ENCODE results near the gene GRIN3B. TPM values are rescaled to one million over a fixed set of nuclear protein-coding genes. Genes with fewer than 3 reads are reported as not detected.

The GRIN3B gene
- polyA plus RNA-seq, 1 of the 3 experiments (the other 2 are of a cell fraction): 1.5 TPM

DNA sequence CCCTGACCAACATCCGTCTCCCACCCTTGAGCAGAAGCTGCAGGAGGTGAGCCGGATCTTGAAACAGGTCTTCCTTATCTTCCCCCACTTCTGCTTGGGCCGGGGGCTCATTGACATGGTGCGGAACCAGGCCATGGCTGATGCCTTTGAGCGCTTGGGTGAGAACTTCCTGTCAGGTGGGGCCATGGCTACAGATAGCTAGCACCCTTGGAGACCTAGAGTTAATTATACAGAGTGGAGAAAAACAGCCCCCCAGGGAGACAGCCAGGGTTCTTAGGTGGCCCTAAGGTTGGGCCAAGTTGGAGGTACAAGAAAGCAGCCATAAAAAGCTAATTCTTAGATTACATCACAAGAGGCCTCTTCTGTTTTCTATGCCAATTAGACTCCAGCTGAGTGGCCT, 57.9 kb downstream of the GRIN3B start:
- peaks cover 11% of the 10 kb centered on the region; the same call in 1 of the 2 replicates for H3K9me3 ChIP-seq
- no peak overlapping the region for H2AFZ ChIP-seq (ENCODE audit: low read depth)
- H3K36me3 ChIP-seq (replicated peaks in 1 of 2; ENCODE audit: control insufficient read depth in 1 of 2, insufficient read depth in 2 of 2, low read length in 1 of 2): no peaks in the 10 kb centered on the region
- WGBS (ENCODE audit: low lambda C conversion rate): 69% methylated on average over 3 of the region's 5 CpGs
- no peaks in the 10 kb centered on the region for H3F3A ChIP-seq (replicated peaks; ENCODE audit: insufficient read depth)
- no peaks in the 10 kb centered on the region for H3K9me2 ChIP-seq
- TF ChIP-seq CHD2 (IDR thresholded peaks at IDR 0.05; ENCODE audit: low read length, partially characterized antibody) (no peak), SMC3 (IDR thresholded peaks at IDR 0.05; ENCODE audit: low read depth, low read length) (no peak), ELF1 (IDR thresholded peaks at IDR 0.05) (no peak), RAD21 (IDR thresholded peaks at IDR 0.05; ENCODE audit: low read length) (no peak), RXRA (IDR thresholded peaks at IDR 0.05; ENCODE audit: borderline replicate concordance, low read depth) (no peak), YY1 (IDR thresholded peaks at IDR 0.05; ENCODE audit: low read depth) (no peak), POLR2AphosphoS5 (IDR thresholded peaks at IDR 0.05; ENCODE audit: low read depth, low read length) (no peak), SIN3A (IDR thresholded peaks at IDR 0.05; ENCODE audit: borderline replicate concordance, low read depth, low read length) (no peak), GABPA (IDR thresholded peaks at IDR 0.05; ENCODE audit: low read depth) (no peak)
- TF ChIP-seq, protein P1, sequence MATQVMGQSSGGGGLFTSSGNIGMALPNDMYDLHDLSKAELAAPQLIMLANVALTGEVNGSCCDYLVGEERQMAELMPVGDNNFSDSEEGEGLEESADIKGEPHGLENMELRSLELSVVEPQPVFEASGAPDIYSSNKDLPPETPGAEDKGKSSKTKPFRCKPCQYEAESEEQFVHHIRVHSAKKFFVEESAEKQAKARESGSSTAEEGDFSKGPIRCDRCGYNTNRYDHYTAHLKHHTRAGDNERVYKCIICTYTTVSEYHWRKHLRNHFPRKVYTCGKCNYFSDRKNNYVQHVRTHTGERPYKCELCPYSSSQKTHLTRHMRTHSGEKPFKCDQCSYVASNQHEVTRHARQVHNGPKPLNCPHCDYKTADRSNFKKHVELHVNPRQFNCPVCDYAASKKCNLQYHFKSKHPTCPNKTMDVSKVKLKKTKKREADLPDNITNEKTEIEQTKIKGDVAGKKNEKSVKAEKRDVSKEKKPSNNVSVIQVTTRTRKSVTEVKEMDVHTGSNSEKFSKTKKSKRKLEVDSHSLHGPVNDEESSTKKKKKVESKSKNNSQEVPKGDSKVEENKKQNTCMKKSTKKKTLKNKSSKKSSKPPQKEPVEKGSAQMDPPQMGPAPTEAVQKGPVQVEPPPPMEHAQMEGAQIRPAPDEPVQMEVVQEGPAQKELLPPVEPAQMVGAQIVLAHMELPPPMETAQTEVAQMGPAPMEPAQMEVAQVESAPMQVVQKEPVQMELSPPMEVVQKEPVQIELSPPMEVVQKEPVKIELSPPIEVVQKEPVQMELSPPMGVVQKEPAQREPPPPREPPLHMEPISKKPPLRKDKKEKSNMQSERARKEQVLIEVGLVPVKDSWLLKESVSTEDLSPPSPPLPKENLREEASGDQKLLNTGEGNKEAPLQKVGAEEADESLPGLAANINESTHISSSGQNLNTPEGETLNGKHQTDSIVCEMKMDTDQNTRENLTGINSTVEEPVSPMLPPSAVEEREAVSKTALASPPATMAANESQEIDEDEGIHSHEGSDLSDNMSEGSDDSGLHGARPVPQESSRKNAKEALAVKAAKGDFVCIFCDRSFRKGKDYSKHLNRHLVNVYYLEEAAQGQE (IDR thresholded peaks at IDR 0.05; ENCODE audit: low read depth, low read length): no peak
- TF ChIP-seq, protein P2, sequence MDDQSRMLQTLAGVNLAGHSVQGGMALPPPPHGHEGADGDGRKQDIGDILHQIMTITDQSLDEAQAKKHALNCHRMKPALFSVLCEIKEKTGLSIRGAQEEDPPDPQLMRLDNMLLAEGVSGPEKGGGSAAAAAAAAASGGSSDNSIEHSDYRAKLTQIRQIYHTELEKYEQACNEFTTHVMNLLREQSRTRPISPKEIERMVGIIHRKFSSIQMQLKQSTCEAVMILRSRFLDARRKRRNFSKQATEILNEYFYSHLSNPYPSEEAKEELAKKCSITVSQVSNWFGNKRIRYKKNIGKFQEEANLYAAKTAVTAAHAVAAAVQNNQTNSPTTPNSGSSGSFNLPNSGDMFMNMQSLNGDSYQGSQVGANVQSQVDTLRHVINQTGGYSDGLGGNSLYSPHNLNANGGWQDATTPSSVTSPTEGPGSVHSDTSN (IDR thresholded peaks at IDR 0.05): no peak
- TF ChIP-seq, protein P3, sequence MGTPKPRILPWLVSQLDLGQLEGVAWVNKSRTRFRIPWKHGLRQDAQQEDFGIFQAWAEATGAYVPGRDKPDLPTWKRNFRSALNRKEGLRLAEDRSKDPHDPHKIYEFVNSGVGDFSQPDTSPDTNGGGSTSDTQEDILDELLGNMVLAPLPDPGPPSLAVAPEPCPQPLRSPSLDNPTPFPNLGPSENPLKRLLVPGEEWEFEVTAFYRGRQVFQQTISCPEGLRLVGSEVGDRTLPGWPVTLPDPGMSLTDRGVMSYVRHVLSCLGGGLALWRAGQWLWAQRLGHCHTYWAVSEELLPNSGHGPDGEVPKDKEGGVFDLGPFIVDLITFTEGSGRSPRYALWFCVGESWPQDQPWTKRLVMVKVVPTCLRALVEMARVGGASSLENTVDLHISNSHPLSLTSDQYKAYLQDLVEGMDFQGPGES (IDR thresholded peaks at IDR 0.05; ENCODE audit: low read depth, low read length): no peak
- no peak overlapping the region for H3K27ac ChIP-seq (ENCODE audit: low read depth in 2 of 2, low read length in 1 of 2)
- ChIA-PET CTCF (interaction anchor here (1.5 kb wide), 1 partner anchor 9 kb away, joined by 4 read pairs; the partner anchor contains the start of gene ARHGAP45), POLR2A (no interaction called here)
- H4K20me1 ChIP-seq (ENCODE audit: insufficient read depth): no peaks in the 10 kb centered on the region
- no peak overlapping the region; a peak in 1 of 4 replicates for H3K4me3 ChIP-seq (ENCODE audit: low read depth in 2 of 2, low read length in 1 of 2)
- H3K4me1 ChIP-seq (ENCODE audit: control insufficient read depth in 1 of 2, insufficient read depth in 2 of 2, low read depth in 1 of 2, low read length in 1 of 2): no peaks in the 10 kb centered on the region
- H3K9ac ChIP-seq: no peak overlapping the region
- no peak for DNase-seq
- H3K4me2 ChIP-seq: no peak overlapping the region
- H3K79me2 ChIP-seq (ENCODE audit: insufficient read depth): no peaks in the 10 kb centered on the region
- no peaks in the 10 kb centered on the region for H3K27me3 ChIP-seq (ENCODE audit: insufficient read depth)

Small RNA genes within 50 kb of the gene (small RNA-seq; reads per million reads assigned to genes)
- 0.11 to 68.0 (median 1.3) reads per million in 7 experiments for gene RNU6-2

Other genes with a start within 250 kb of the GRIN3B start
- gene MISP, start 249.3 kb upstream of the GRIN3B start, polyA plus RNA-seq (2012; rRNA removed): 0.03 and 0.08 TPM in 2 replicates
- gene PTBP1, start 203.0 kb upstream of the GRIN3B start, polyA plus RNA-seq (2012; rRNA removed): 172 and 243 TPM in 2 replicates
- 1.5 and 1.6 TPM in 2 replicates for gene PLPPR3, start 178.5 kb upstream of the GRIN3B start, polyA plus RNA-seq (2012; rRNA removed)
- gene AZU1, start 172.6 kb upstream of the GRIN3B start, polyA plus RNA-seq (2012; rRNA removed): 0.15 TPM in 2 replicates
- not detected in 2 replicates for gene PRTN3, start 159.4 kb upstream of the GRIN3B start, polyA plus RNA-seq (2012; rRNA removed)
- not detected in 2 replicates for gene ELANE, start 148.1 kb upstream of the GRIN3B start, polyA plus RNA-seq (2012; rRNA removed)
- 2.5 and 3.2 TPM in 2 replicates for gene CFD, start 140.8 kb upstream of the GRIN3B start, polyA plus RNA-seq (2012; rRNA removed)
- 30.0 and 40.6 TPM in 2 replicates for gene MED16, start 107.2 kb upstream of the GRIN3B start, polyA plus RNA-seq (2012; rRNA removed)
- not detected in 2 replicates for gene RNU6-9, start 106.9 kb upstream of the GRIN3B start, polyA plus RNA-seq (2012; rRNA removed)
- gene R3HDM4, start 87.2 kb upstream of the GRIN3B start, polyA plus RNA-seq (2012; rRNA removed): 39.2 and 41.4 TPM in 2 replicates
- gene KISS1R, start 83.1 kb upstream of the GRIN3B start, polyA plus RNA-seq (2012; rRNA removed): not detected in 2 replicates
- gene ARID3A, start 74.4 kb upstream of the GRIN3B start, polyA plus RNA-seq (2012; rRNA removed): 4.4 and 8.6 TPM in 2 replicates
- gene WDR18, start 16.1 kb upstream of the GRIN3B start, polyA plus RNA-seq (2012; rRNA removed): 47.9 and 51.5 TPM in 2 replicates
- gene TMEM259, start 20.7 kb downstream of the GRIN3B start, polyA plus RNA-seq (2012; rRNA removed): 138 and 145 TPM in 2 replicates
- gene RNU6-2, start 21.1 kb downstream of the GRIN3B start, polyA plus RNA-seq (2012; rRNA removed): not detected in 2 replicates
- 152 and 279 TPM in 2 replicates for gene CNN2, start 26.2 kb downstream of the GRIN3B start, polyA plus RNA-seq (2012; rRNA removed)
- 7.8 and 8.3 TPM in 2 replicates for gene ABCA7, start 39.7 kb downstream of the GRIN3B start, polyA plus RNA-seq (2012; rRNA removed)
- 2.8 and 4.2 TPM in 2 replicates for gene ARHGAP45, start 66.7 kb downstream of the GRIN3B start, polyA plus RNA-seq (2012; rRNA removed)
- gene POLR2E, start 95.0 kb downstream of the GRIN3B start, polyA plus RNA-seq (2012; rRNA removed): 238 and 283 TPM in 2 replicates
- gene GPX4, start 103.6 kb downstream of the GRIN3B start, polyA plus RNA-seq (2012; rRNA removed): 566 and 925 TPM in 2 replicates
- gene SBNO2, start 173.8 kb downstream of the GRIN3B start, polyA plus RNA-seq (2012; rRNA removed): 15.7 and 18.3 TPM in 2 replicates
- 53.5 and 55.5 TPM in 2 replicates for gene STK11, start 205.4 kb downstream of the GRIN3B start, polyA plus RNA-seq (2012; rRNA removed)
- gene CBARP, start 237.6 kb downstream of the GRIN3B start, polyA plus RNA-seq (2012; rRNA removed): 4.8 and 5.1 TPM in 2 replicates
- gene ATP5F1D, start 241.3 kb downstream of the GRIN3B start, polyA plus RNA-seq (2012; rRNA removed): 133 and 226 TPM in 2 replicates
- 8.2 and 13.9 TPM in 2 replicates for gene MIDN, start 248.2 kb downstream of the GRIN3B start, polyA plus RNA-seq (2012; rRNA removed)